Measurements from ENCODE around the gene PIEZO2.

DNA sequence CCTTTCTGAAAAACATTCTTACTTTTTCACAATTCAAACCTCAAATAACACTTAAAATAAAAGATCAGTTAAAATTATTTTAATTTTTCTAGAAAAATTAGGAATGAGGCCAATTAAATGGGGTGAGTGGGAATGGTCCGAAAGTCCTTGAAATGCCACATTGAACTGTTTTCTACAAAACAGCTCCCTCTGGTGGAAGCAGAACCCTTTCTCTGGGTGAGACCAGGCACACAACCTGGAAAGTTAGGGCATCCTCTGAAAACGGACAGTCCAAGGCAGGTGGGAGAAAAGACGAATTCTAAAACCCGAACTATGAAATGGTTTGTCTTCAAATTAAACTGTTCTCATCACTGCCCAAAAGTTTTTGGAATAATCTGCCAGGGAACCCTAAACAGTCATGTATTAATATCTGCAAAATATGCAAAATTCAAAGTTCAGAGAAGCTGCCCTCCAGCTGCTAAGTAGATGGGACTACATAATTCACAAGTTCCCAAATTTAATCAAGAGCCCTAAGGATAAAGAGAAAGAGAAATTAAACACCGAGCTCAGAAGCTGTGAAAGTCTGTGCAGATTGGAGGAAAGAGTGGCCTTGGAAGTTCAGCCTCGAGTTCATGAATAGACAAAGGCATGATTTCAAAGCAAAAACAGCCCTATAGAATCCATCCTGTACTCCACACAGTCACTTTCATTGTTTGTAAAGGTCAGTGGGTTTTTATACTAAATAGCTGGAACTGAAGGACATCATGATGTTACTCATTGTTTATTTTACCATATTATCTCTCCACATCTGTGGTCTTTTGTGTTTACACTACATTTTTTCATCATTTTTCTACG is 108.3 kb downstream of the PIEZO2 start:
- TF ChIP-seq, protein P1, sequence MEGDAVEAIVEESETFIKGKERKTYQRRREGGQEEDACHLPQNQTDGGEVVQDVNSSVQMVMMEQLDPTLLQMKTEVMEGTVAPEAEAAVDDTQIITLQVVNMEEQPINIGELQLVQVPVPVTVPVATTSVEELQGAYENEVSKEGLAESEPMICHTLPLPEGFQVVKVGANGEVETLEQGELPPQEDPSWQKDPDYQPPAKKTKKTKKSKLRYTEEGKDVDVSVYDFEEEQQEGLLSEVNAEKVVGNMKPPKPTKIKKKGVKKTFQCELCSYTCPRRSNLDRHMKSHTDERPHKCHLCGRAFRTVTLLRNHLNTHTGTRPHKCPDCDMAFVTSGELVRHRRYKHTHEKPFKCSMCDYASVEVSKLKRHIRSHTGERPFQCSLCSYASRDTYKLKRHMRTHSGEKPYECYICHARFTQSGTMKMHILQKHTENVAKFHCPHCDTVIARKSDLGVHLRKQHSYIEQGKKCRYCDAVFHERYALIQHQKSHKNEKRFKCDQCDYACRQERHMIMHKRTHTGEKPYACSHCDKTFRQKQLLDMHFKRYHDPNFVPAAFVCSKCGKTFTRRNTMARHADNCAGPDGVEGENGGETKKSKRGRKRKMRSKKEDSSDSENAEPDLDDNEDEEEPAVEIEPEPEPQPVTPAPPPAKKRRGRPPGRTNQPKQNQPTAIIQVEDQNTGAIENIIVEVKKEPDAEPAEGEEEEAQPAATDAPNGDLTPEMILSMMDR (IDR thresholded peaks at IDR 0.05), result peak; percentile 42 to 75 (median 66)
- no peak for TF ChIP-seq POLR2A (IDR thresholded peaks at IDR 0.05)

All from esophagus squamous epithelium (tissue), 4 donors.